SK-N-SH treated with all-trans-retinoic acid at 6 μM for 48 hours (cell line): ENCODE measurements around the gene KCP.

Source experiments
- ARNTL ChIP-seq: fragments of 450-650 bp; formaldehyde crosslinking; IDR thresholded peaks from 2 replicates; pipeline ENCODE4 v1.5.0; 2020; ENCODE audit warnings: low read depth, mild to moderate bottlenecking, moderate library complexity, borderline replicate concordance
- ISL1 ChIP-seq: fragments of 250-450 bp; sonication (Bioruptor Pico); IDR thresholded peaks from 2 replicates; pipeline ENCODE4 v2.1.2; 2022; ENCODE audit warnings: mild to moderate bottlenecking, moderate library complexity

- TF ChIP-seq ISL1 (CRISPR knock-in tag) (no peak), ARNTL (CRISPR knock-in tag) (no peak)
Measured at GRCh38 chr7:128912281-128912680, 1.8 kb upstream of the KCP start.
